Adrenal gland (tissue), 12 donors: ENCODE measurements around the gene LGALS16. TPM values are rescaled to one million over a fixed set of nuclear protein-coding genes. Genes with fewer than 3 reads are reported as not detected.

ENCODE experiments used
- DNase-seq, 7 donors: peaks; one replicate each; pipeline ENCODE4 v3.0.0-alpha.2; 2019 to 2020
- H3K27ac ChIP-seq, 5 donors: fragments of 200-600 bp; sonication (generic) in 4 of 5; 1 replicate in 3 of 5; 2 replicates in 2 of 5; pipeline versions ENCODE4 v1.5.1 to v1.8.0; 2016 to 2020; ENCODE audit warnings: mild to moderate bottlenecking in 1 of 5
- H3K27me3 ChIP-seq: fragments of 200-600 bp; 2 replicates; pipeline ENCODE4 v1.8.0; 2021
- H3K36me3 ChIP-seq, 2 donors: fragments of 200-600 bp; replicated peaks in 1 of 2; 1 replicate in 1 of 2; 2 replicates in 1 of 2; pipeline versions ENCODE4 v1.5.1 to v1.8.0; 2018 to 2022
- H3K4me1 ChIP-seq, 2 donors: fragments of 200-600 bp; replicated peaks in 1 of 2; 1 replicate in 1 of 2; 2 replicates in 1 of 2; pipeline versions ENCODE4 v1.5.1 to v1.8.0; 2018 to 2021
- H3K4me3 ChIP-seq, 4 donors: fragments of 200-600 bp; sonication (generic) in 3 of 4; one replicate each; pipeline ENCODE4 v1.5.1; 2016 to 2018
- H3K9me3 ChIP-seq, 3 donors: fragments of 200-600 bp; sonication (generic) in 1 of 3; replicated peaks in 1 of 3; 1 replicate in 2 of 3; 2 replicates in 1 of 3; pipeline versions ENCODE4 v1.5.1 to v1.8.0; 2016 to 2021
- CTCF ChIP-seq, 6 experiments: fragments of 450-650 bp in 4 of 6; fragments of 200-600 bp in 2 of 6; sonication (generic) in 1 of 6; IDR thresholded peaks; 1 replicate in 5 of 6; 2 replicates in 1 of 6; pipeline versions ENCODE4 v1.5.1 to v1.8.0; 2016 to 2021; ENCODE audit warnings: antibody characterized with exemption in 6 of 6, mild to moderate bottlenecking in 2 of 6, moderate library complexity in 1 of 6
- POLR2A ChIP-seq, 2 donors: fragments of 450-650 bp; IDR thresholded peaks; one replicate each; pipeline ENCODE4 v1.6.1; 2017; ENCODE audit warnings: antibody characterized with exemption in 2 of 2, mild to moderate bottlenecking in 2 of 2, moderate library complexity in 1 of 2
- WGBS, 4 donors: extraction: QIAGEN DNeasy Blood & Tissue Kit in 2 of 4; methylation state at CpG; one replicate each; pipeline versions ENCODE4 v1.1.5 to v1.1.7; 2013 to 2017; 5-methylcytosine and 5-hydroxymethylcytosine counted together
- intact Hi-C, 2 donors: fragments of 100-400 bp; cut with DNase I; formaldehyde crosslinking; loops; one replicate each; pipeline versions ENCODE4 v1.14.1 to v1.15.0; 2022 to 2023
- polyA plus RNA-seq, 3 donors: library from polyadenylated mRNA; stranded (reverse); fragments of 200-250 nt in 2 of 3; fragments of 350-450 nt in 1 of 3; fragmentation: Illumina TruSeq in 1 of 3; extraction: RNeasy Lipid Tissue Mini Kit (QIAGEN cat#74804) in 1 of 3; gene quantifications; one replicate each; pipeline ENCODE4 v1.2.3, GENCODE V29; 2013 to 2014
- total RNA-seq, 9 donors: library from RNA; depleted of rRNA in 4 of 9; stranded (reverse); fragments of >200 nt in 4 of 9; fragments of 120-200 nt in 1 of 9; fragmentation: NEBNext Ultra II Directional in 1 of 9; extraction: Animal tissue kit (Norgen Biotek cat#: 25700) in 1 of 9; gene quantifications; one replicate each; pipeline versions ENCODE4 v1.1.0 to v1.2.4, GENCODE V29; 2013 to 2023
- donor health status: healthy with polysubstance abuse.
- donor health status: Bipolar disorder and iron deficiency.
- donor health status: DM: yes; HTN: yes; CAD: no.
- donor health status: DM: no; HTN: no; CAD: no.
- donor health status: DM: no; HTN: no; CAD: no.
- donor health status: DM: yes; HTN: yes; CAD: no.

LGALS16 gene
- total and polyA plus RNA-seq, 12 donors: 1.4 TPM; not detected in 11

GRCh38 chr19:39677961-39678889 is 22.5 kb downstream of the LGALS16 start:
- H3K27me3 ChIP-seq: no peaks in the 10 kb centered on the region
- TF ChIP-seq POLR2A (IDR thresholded peaks at IDR 0.05): no peak
- TF ChIP-seq CTCF (IDR thresholded peaks at IDR 0.05): no peak
- intact Hi-C loops: loop anchor here in 1 of 2 donors (10.0 kb wide), 1 partner anchor 243 kb away; the partner anchor contains the start of gene RPS16
- H3K4me1 ChIP-seq: no peaks in the 10 kb centered on the region
- WGBS, 4 donors: 66 to 78% (median 73%) methylated on average over 10 of the region's 10 CpGs
- no peaks in the 10 kb centered on the region for H3K36me3 ChIP-seq
- peak in 1 of 7 donors; percentile 1 for DNase-seq
- no peak overlapping the region for H3K27ac ChIP-seq
- H3K9me3 ChIP-seq: no peaks in the 10 kb centered on the region
- H3K4me3 ChIP-seq: no peak overlapping the region

GRCh38 chr19:39679056-39679790 is 23.5 kb downstream of the LGALS16 start:
- intact Hi-C loops: loop anchor here in 1 of 2 donors (10.0 kb wide), 1 partner anchor 244 kb away; the partner anchor contains the start of gene RPS16
- 36 to 45% (median 44%) methylated on average over 10 of the region's 10 CpGs for WGBS, 4 donors
- no peaks in the 10 kb centered on the region for H3K27me3 ChIP-seq
- TF ChIP-seq POLR2A (IDR thresholded peaks at IDR 0.05) (no peak), CTCF (IDR thresholded peaks at IDR 0.05) (no peak)
- no peaks in the 10 kb centered on the region for H3K4me1 ChIP-seq
- no peaks in the 10 kb centered on the region for H3K36me3 ChIP-seq
- H3K9me3 ChIP-seq: no peaks in the 10 kb centered on the region
- H3K27ac ChIP-seq: no peak overlapping the region
- DNase-seq: peak in 3 of 7 donors; percentile 17 to 30 (median 21)
- no peak overlapping the region for H3K4me3 ChIP-seq

- Histone ChIP-seq H3K27me3 (no peaks in the 10 kb centered on the region), H3K4me1 (no peaks in the 10 kb centered on the region), H3K27ac (no peak overlapping the region), H3K9me3 (no peaks in the 10 kb centered on the region), H3K4me3 (no peak overlapping the region), H3K36me3 (no peaks in the 10 kb centered on the region)
- 84 to 90% (median 87%) methylated on average over 3 of the region's 3 CpGs for WGBS, 4 donors
- intact Hi-C loops: loop anchor here in 1 of 2 donors (10.0 kb wide), 1 partner anchor 245 kb away; the partner anchor contains the start of gene RPS16
- TF ChIP-seq CTCF (IDR thresholded peaks at IDR 0.05) (no peak), POLR2A (IDR thresholded peaks at IDR 0.05) (no peak)
- no peak for DNase-seq
Measured at GRCh38 chr19:39679791-39680168, 24.1 kb downstream of the LGALS16 start.

- H3K36me3 ChIP-seq: no peaks in the 10 kb centered on the region
- H3K4me1 ChIP-seq: no peaks in the 10 kb centered on the region
- intact Hi-C loops: no loop called here
- 71 to 94% (median 85%) methylated on average over 3 of the region's 3 CpGs for WGBS, 4 donors
- H3K27ac ChIP-seq: no peak overlapping the region
- no peak for DNase-seq
- no peak overlapping the region for H3K4me3 ChIP-seq
- TF ChIP-seq POLR2A (IDR thresholded peaks at IDR 0.05): no peak
- no peak for TF ChIP-seq CTCF (IDR thresholded peaks at IDR 0.05)
- no peaks in the 10 kb centered on the region for H3K27me3 ChIP-seq
- no peaks in the 10 kb centered on the region for H3K9me3 ChIP-seq
Measured at GRCh38 chr19:39680593-39680992, 24.9 kb downstream of the LGALS16 start.
